HAP-1 (cell line): ENCODE results near the gene KLK12.
A peak's percentile ranks its signal among the peaks of the same experiment; 100 is the strongest.

Experiments
- DNase-seq, 2 experiments: peaks; one replicate each; pipeline ENCODE4 v3.0.0-alpha.2; 2016 to 2020; ENCODE audit warnings: low spot score in 2 of 2
- H3K27me3 ChIP-seq: fragments of 250-450 bp; sonication (Bioruptor Pico); 2 replicates; pipeline ENCODE4 v1.5.1; 2020; ENCODE audit warnings: low read depth, mild to moderate bottlenecking, moderate library complexity
- H3K36me3 ChIP-seq: fragments of 250-450 bp; sonication (Bioruptor Pico); replicated peaks from 2 replicates; pipeline ENCODE4 v1.5.1; 2020; ENCODE audit warnings: mild to moderate bottlenecking
- H3K4me1 ChIP-seq: fragments of 250-450 bp; sonication (Bioruptor Pico); 2 replicates; pipeline ENCODE4 v1.5.1; 2020; ENCODE audit warnings: mild to moderate bottlenecking
- H3K4me3 ChIP-seq: fragments of 250-450 bp; sonication (Bioruptor Pico); 2 replicates; pipeline ENCODE4 v1.5.1; 2020; ENCODE audit warnings: mild to moderate bottlenecking, moderate library complexity
- H3K9me3 ChIP-seq: fragments of 250-450 bp; sonication (Bioruptor Pico); 2 replicates; pipeline ENCODE4 v1.5.1; 2020; ENCODE audit warnings: mild to moderate bottlenecking, moderate library complexity
- in situ Hi-C: fragments of 300-500 bp; cut with MboI; formaldehyde crosslinking; loops from 3 replicates; pipeline ENCODE4 v1.14.3; 2020; ENCODE audit warnings: low sequenced_read_pairs, inconsistent platforms, mixed read lengths

KLK12 gene

GRCh38 chr19:51018745-51019543 lies 15.9 kb downstream of the KLK12 start:
- H3K9me3 ChIP-seq: no peaks in the 10 kb centered on the region
- no peaks in the 10 kb centered on the region for H3K36me3 ChIP-seq
- H3K4me3 ChIP-seq: peak overlapping the region; percentile 16
- DNase-seq: peak in 1 of 2 experiments; percentile 58
- H3K27me3 ChIP-seq: peaks cover 20% of the 10 kb centered on the region
- no peaks in the 10 kb centered on the region; the same call in 1 of the 2 replicates for H3K4me1 ChIP-seq
- in situ Hi-C loops: no loop called here

- Histone ChIP-seq H3K27me3 (peaks cover 20% of the 10 kb centered on the region), H3K4me3 (peak overlapping the region; percentile 14), H3K4me1 (no peaks in the 10 kb centered on the region; the same call in 1 of the 2 replicates), H3K9me3 (no peaks in the 10 kb centered on the region), H3K36me3 (no peaks in the 10 kb centered on the region)
- in situ Hi-C loops: no loop called here
- peak; percentile 49 to 86 for DNase-seq
Measured at GRCh38 chr19:51016798-51017683, 17.8 kb downstream of the KLK12 start.

- no peaks in the 10 kb centered on the region for H3K9me3 ChIP-seq
- no peak overlapping the region for H3K4me3 ChIP-seq
- DNase-seq: no peak
- H3K36me3 ChIP-seq: no peaks in the 10 kb centered on the region
- in situ Hi-C loops: no loop called here
- peaks cover 20% of the 10 kb centered on the region for H3K27me3 ChIP-seq
- no peaks in the 10 kb centered on the region; the same call in 1 of the 2 replicates for H3K4me1 ChIP-seq
Measured at GRCh38 chr19:51015691-51016267, 19.0 kb downstream of the KLK12 start.

- no peaks in the 10 kb centered on the region for H3K9me3 ChIP-seq
- DNase-seq: no peak
- H3K4me1 ChIP-seq: no peaks in the 10 kb centered on the region
- H3K4me3 ChIP-seq: no peak overlapping the region
- no peaks in the 10 kb centered on the region for H3K36me3 ChIP-seq
- in situ Hi-C loops: no loop called here
- peaks cover 17% of the 10 kb centered on the region for H3K27me3 ChIP-seq
Measured at GRCh38 chr19:51014242-51014641, 20.6 kb downstream of the KLK12 start.

- Histone ChIP-seq H3K4me1 (no peaks in the 10 kb centered on the region), H3K27me3 (peaks cover 10% of the 10 kb centered on the region), H3K9me3 (no peaks in the 10 kb centered on the region), H3K36me3 (no peaks in the 10 kb centered on the region), H3K4me3 (no peak overlapping the region)
- no peak for DNase-seq
- in situ Hi-C loops: no loop called here
Measured at GRCh38 chr19:51012661-51013190, 22.1 kb downstream of the KLK12 start.

- H3K4me1 ChIP-seq: no peaks in the 10 kb centered on the region
- no peaks in the 10 kb centered on the region for H3K9me3 ChIP-seq
- peaks cover 9% of the 10 kb centered on the region for H3K27me3 ChIP-seq
- H3K4me3 ChIP-seq: no peak overlapping the region
- H3K36me3 ChIP-seq: no peaks in the 10 kb centered on the region
- in situ Hi-C loops: no loop called here
- DNase-seq: no peak
Measured at GRCh38 chr19:51010066-51010795, 24.6 kb downstream of the KLK12 start.

- H3K4me1 ChIP-seq: no peaks in the 10 kb centered on the region
- DNase-seq: no peak
- H3K9me3 ChIP-seq: no peaks in the 10 kb centered on the region
- H3K36me3 ChIP-seq: no peaks in the 10 kb centered on the region
- H3K4me3 ChIP-seq: no peak overlapping the region
- H3K27me3 ChIP-seq: peaks cover 9% of the 10 kb centered on the region
- in situ Hi-C loops: no loop called here
Measured at GRCh38 chr19:51009061-51009891, 25.5 kb downstream of the KLK12 start.

- no peak for DNase-seq
- no peak overlapping the region for H3K4me3 ChIP-seq
- H3K27me3 ChIP-seq: peaks cover 9% of the 10 kb centered on the region
- no peaks in the 10 kb centered on the region for H3K36me3 ChIP-seq
- no peaks in the 10 kb centered on the region for H3K4me1 ChIP-seq
- H3K9me3 ChIP-seq: no peaks in the 10 kb centered on the region
- in situ Hi-C loops: no loop called here
Measured at GRCh38 chr19:51007488-51007887, 27.3 kb downstream of the KLK12 start.

GRCh38 chr19:51006406-51006805 lies 28.4 kb downstream of the KLK12 start:
- H3K4me3 ChIP-seq: no peak overlapping the region
- in situ Hi-C loops: no loop called here
- no peaks in the 10 kb centered on the region for H3K4me1 ChIP-seq
- H3K36me3 ChIP-seq: no peaks in the 10 kb centered on the region
- no peaks in the 10 kb centered on the region for H3K9me3 ChIP-seq
- H3K27me3 ChIP-seq: peaks cover 9% of the 10 kb centered on the region
- no peak for DNase-seq

GRCh38 chr19:51005248-51005647 lies 29.6 kb downstream of the KLK12 start:
- H3K36me3 ChIP-seq: no peaks in the 10 kb centered on the region
- no peaks in the 10 kb centered on the region for H3K9me3 ChIP-seq
- in situ Hi-C loops: no loop called here
- DNase-seq: no peak
- H3K4me3 ChIP-seq: no peak overlapping the region
- no peaks in the 10 kb centered on the region for H3K4me1 ChIP-seq
- H3K27me3 ChIP-seq: peaks cover 9% of the 10 kb centered on the region

GRCh38 chr19:51003316-51003715 lies 31.5 kb downstream of the KLK12 start:
- in situ Hi-C loops: no loop called here
- no peaks in the 10 kb centered on the region for H3K4me1 ChIP-seq
- no peak for DNase-seq
- no peak overlapping the region for H3K4me3 ChIP-seq
- no peaks in the 10 kb centered on the region for H3K9me3 ChIP-seq
- peaks cover 5% of the 10 kb centered on the region for H3K27me3 ChIP-seq
- H3K36me3 ChIP-seq: no peaks in the 10 kb centered on the region

- Histone ChIP-seq H3K4me3 (no peak overlapping the region), H3K27me3 (peaks cover 4% of the 10 kb centered on the region; the same call in 1 of the 2 replicates), H3K4me1 (no peaks in the 10 kb centered on the region), H3K36me3 (no peaks in the 10 kb centered on the region), H3K9me3 (no peaks in the 10 kb centered on the region)
- peak in 1 of 2 experiments; percentile 59 for DNase-seq
- in situ Hi-C loops: no loop called here
Measured at GRCh38 chr19:51002542-51003311, 32.1 kb downstream of the KLK12 start.
